Panc1 (cell line): ENCODE measurements around the gene GANC.

Source experiments
- CTCF ChIP-seq: fragments of 450-650 bp; IDR thresholded peaks from 2 replicates; pipeline ENCODE4 v1.5.1; 2017; ENCODE audit warnings: mild to moderate bottlenecking
- REST ChIP-seq, 2 experiments: IDR thresholded peaks; 2 replicates each; pipeline ENCODE4 v1.6.1; 2011 to 2012; ENCODE audit warnings: low read depth in 2 of 2, control low read depth in 1 of 2, low read length in 1 of 2, mild to moderate bottlenecking in 1 of 2, moderate library complexity in 1 of 2; ENCODE audit not compliant: insufficient read depth in 1 of 2

DNA sequence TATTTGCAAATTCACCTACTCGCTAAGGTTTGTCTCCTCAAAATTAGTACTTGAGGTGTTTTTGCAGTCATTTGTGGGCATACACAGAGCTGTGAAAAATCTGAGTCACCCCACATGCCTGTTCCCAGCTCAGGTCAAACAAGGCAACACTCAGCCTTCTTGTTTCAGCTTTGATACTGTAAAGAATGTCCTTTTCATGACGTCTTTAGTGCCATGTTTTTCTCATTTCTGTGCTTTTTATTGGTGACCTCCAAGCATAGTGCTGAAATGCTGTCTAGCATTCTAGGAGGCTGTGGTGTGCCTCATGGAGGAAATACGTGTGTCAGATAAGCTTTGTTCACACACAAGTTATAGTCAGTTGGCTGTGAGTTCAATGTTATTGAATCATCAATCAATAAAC is 95.1 kb downstream of the GANC start:
- TF ChIP-seq CTCF, result no peak
- TF ChIP-seq REST (IDR thresholded peaks at IDR 0.05; ENCODE audit: insufficient read depth in 1 of 2, low read depth in 2 of 2, low read length in 1 of 2), result no peak
